ENCODE results near the gene RNASEL. TPM values are rescaled to one million over a fixed set of nuclear protein-coding genes. Genes with fewer than 3 reads are reported as not detected.
"Not testable (repeated sequence)": the region's sequence is repeated elsewhere in the genome, so short reads cannot be mapped to it uniquely, and the experiment has no call there.

Gene RNASEL
- total and polyA plus RNA-seq, 2 donors from 2014 or later = 6.0 to 12.1 TPM

- TF ChIP-seq CTCF (IDR thresholded peaks at IDR 0.05; ENCODE audit: borderline replicate concordance, extremely low read depth, insufficient read depth) = no peak
- H3K4me3 ChIP-seq (ENCODE audit: low read length in 3 of 3) = no peak overlapping the region
- no peak overlapping the region for H3K27ac ChIP-seq (ENCODE audit: low read depth in 2 of 2, low read length in 2 of 2)
- no peak overlapping the region for H3K9ac ChIP-seq (ENCODE audit: low read length in 3 of 3)
- no peaks in the 10 kb centered on the region for H3K36me3 ChIP-seq (ENCODE audit: control insufficient read depth in 2 of 3, insufficient read depth in 3 of 3, low read length in 3 of 3)
- no peak for DNase-seq
- FAIRE-seq = no peak
- no peaks in the 10 kb centered on the region for H3K27me3 ChIP-seq (ENCODE audit: control insufficient read depth, insufficient read depth, low read length)
- intact Hi-C loops (cut with DNase I) = no loop called here
- H3K9me3 ChIP-seq (ENCODE audit: control insufficient read depth in 2 of 3, insufficient read depth in 1 of 3, low read length in 3 of 3) = no peaks in the 10 kb centered on the region
- no peaks in the 10 kb centered on the region for H3K4me1 ChIP-seq (ENCODE audit: control insufficient read depth in 2 of 3, insufficient read depth in 2 of 3, low read depth in 1 of 3, low read length in 3 of 3)
Measured at GRCh38 chr1:182549811-182550210, 39.2 kb downstream of the RNASEL start.

- intact Hi-C loops (cut with DNase I) = no loop called here
- no peaks in the 10 kb centered on the region for H3K36me3 ChIP-seq (ENCODE audit: control insufficient read depth in 2 of 3, insufficient read depth in 3 of 3, low read length in 3 of 3)
- no peaks in the 10 kb centered on the region for H3K4me1 ChIP-seq (ENCODE audit: control insufficient read depth in 2 of 3, insufficient read depth in 2 of 3, low read depth in 1 of 3, low read length in 3 of 3)
- H3K27me3 ChIP-seq (ENCODE audit: control insufficient read depth, insufficient read depth, low read length) = no peaks in the 10 kb centered on the region
- no peak overlapping the region for H3K4me3 ChIP-seq (ENCODE audit: low read length in 3 of 3)
- H3K9ac ChIP-seq (ENCODE audit: low read length in 3 of 3) = no peak overlapping the region
- DNase-seq = no peak
- no peak overlapping the region for H3K27ac ChIP-seq (ENCODE audit: low read depth in 2 of 2, low read length in 2 of 2)
- no peaks in the 10 kb centered on the region for H3K9me3 ChIP-seq (ENCODE audit: control insufficient read depth in 2 of 3, insufficient read depth in 1 of 3, low read length in 3 of 3)
- no peak for TF ChIP-seq CTCF (IDR thresholded peaks at IDR 0.05; ENCODE audit: borderline replicate concordance, extremely low read depth, insufficient read depth)
- FAIRE-seq = no peak
Measured at GRCh38 chr1:182549346-182549745, 39.7 kb downstream of the RNASEL start.

- DNase-seq (no peak), FAIRE-seq (no peak)
- no peaks in the 10 kb centered on the region for H3K27me3 ChIP-seq (ENCODE audit: control insufficient read depth, insufficient read depth, low read length)
- no peaks in the 10 kb centered on the region for H3K4me1 ChIP-seq (ENCODE audit: control insufficient read depth in 2 of 3, insufficient read depth in 2 of 3, low read depth in 1 of 3, low read length in 3 of 3)
- H3K9me3 ChIP-seq (ENCODE audit: control insufficient read depth in 2 of 3, insufficient read depth in 1 of 3, low read length in 3 of 3) = no peaks in the 10 kb centered on the region
- no peak overlapping the region for H3K4me3 ChIP-seq (ENCODE audit: low read length in 3 of 3)
- H3K36me3 ChIP-seq (ENCODE audit: control insufficient read depth in 2 of 3, insufficient read depth in 3 of 3, low read length in 3 of 3) = no peaks in the 10 kb centered on the region
- no peak overlapping the region for H3K27ac ChIP-seq (ENCODE audit: low read depth in 2 of 2, low read length in 2 of 2)
- no peak for TF ChIP-seq CTCF (IDR thresholded peaks at IDR 0.05; ENCODE audit: borderline replicate concordance, extremely low read depth, insufficient read depth)
- intact Hi-C loops (cut with DNase I) = no loop called here
- H3K9ac ChIP-seq (ENCODE audit: low read length in 3 of 3) = no peak overlapping the region
Measured at GRCh38 chr1:182533896-182534295, 55.2 kb downstream of the RNASEL start.

- peaks cover 0 to 11% (median 0%) of the 10 kb centered on the region in 3 donors for H3K9me3 ChIP-seq (ENCODE audit: control insufficient read depth in 2 of 3, insufficient read depth in 1 of 3, low read length in 3 of 3)
- DNase-seq; H3K27me3 ChIP-seq (ENCODE audit: control insufficient read depth, insufficient read depth, low read length); H3K9ac ChIP-seq (ENCODE audit: low read length in 3 of 3); H3K27ac ChIP-seq (ENCODE audit: low read depth in 2 of 2, low read length in 2 of 2); H3K4me1 ChIP-seq (ENCODE audit: control insufficient read depth in 2 of 3, insufficient read depth in 2 of 3, low read depth in 1 of 3, low read length in 3 of 3); H3K36me3 ChIP-seq (ENCODE audit: control insufficient read depth in 2 of 3, insufficient read depth in 3 of 3, low read length in 3 of 3); FAIRE-seq; intact Hi-C loops (cut with DNase I); H3K4me3 ChIP-seq (ENCODE audit: low read length in 3 of 3): not testable (repeated sequence)
Measured at GRCh38 chr1:182528206-182528605, 60.9 kb downstream of the RNASEL start.

Measured in kidney (tissue), 14 donors.